G401.6 (cell line): Measurements from ENCODE around the gene CGB1.
A peak's percentile ranks its signal among the peaks of the same experiment; 100 is the strongest.

Experiments used
- FAIRE-seq: peaks from 2 replicates; lab custom pipeline; 2012; peaks lifted over from hg19 to GRCh38; lab: Jason Lieb, UNC

CGB1 gene

DNA sequence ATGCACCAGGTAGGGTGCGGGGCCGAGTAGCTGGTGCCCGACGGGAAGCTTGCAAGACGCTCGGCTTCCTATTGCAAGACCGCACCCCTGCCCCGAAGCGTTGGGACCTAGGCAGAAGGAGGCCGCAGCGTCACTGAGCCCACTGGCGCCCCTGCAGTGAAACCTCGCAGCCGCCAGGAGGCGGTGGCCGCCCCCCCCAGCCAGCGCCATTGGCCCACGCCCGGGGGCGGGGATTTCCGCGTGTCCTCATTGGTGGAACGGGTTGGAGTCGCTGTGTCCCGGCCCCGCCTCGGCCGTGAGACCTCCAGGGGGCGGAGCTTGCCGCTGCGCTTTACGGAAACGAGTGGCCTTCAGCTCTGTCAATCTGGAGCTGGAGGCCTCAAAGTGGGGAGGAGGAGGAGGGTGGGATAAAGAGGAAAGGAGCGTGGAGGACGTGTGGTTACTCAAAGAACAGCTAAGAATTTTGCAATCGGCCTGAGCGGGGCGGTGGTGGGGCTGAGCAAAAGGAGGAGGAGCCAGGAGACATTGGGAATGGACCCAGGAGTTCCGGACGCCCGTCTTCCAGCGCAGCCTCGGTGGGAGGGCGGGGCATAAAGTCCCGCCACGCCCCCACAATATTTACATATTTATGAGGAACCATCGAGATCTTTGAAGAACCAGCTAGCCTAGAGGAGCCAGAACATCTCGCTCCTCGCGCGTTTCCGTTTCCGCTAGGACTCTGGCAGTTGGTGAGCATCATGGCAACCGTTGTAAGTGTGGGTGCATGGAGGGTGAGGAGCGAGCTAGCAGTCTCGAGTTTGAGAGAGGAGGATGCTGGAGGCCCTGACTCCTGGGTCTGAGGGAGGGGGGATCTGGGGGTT, 43.3 kb downstream of the CGB1 start, which contains the start of the genes GYS1 and RUVBL2:
Gene GYS1 (minus strand): TSS at position 135 of the 860 bp plus-strand sequence. CDS start 197 bp downstream, outside the sequence.
Gene RUVBL2 (plus strand): TSS at position 713 of the 860 bp plus-strand sequence. CDS start 25 bp downstream, at position 738.
- FAIRE-seq, result peak; percentile 99

GRCh38 chr19:48992581-48993174, 44.0 kb downstream of the CGB1 start:
- no peak for FAIRE-seq

- peak; percentile 62 for FAIRE-seq
Observed at GRCh38 chr19:48991873-48992580, 44.7 kb downstream of the CGB1 start.

GRCh38 chr19:48991011-48991609, 45.6 kb downstream of the CGB1 start:
- FAIRE-seq, result no peak

DNA sequence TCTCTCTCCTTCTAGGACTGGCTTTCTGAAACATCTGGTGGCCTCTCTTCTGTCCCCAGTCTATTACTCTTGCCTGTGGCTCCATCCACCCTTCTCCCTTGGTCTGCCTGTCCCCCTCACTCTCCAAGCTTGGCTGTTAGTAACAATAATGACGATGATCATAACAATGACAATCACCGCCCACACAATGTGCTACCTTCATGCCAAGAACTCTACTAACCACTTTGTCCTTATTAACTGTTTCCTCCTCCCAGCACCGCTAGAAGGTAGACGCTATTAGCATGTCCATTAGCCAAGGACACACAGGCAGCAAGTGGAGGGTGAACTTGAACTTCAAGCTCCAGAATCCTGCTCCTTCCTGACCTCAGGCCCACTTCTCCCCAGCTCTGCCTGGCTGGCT, 46.3 kb downstream of the CGB1 start:
- FAIRE-seq, result no peak

DNA sequence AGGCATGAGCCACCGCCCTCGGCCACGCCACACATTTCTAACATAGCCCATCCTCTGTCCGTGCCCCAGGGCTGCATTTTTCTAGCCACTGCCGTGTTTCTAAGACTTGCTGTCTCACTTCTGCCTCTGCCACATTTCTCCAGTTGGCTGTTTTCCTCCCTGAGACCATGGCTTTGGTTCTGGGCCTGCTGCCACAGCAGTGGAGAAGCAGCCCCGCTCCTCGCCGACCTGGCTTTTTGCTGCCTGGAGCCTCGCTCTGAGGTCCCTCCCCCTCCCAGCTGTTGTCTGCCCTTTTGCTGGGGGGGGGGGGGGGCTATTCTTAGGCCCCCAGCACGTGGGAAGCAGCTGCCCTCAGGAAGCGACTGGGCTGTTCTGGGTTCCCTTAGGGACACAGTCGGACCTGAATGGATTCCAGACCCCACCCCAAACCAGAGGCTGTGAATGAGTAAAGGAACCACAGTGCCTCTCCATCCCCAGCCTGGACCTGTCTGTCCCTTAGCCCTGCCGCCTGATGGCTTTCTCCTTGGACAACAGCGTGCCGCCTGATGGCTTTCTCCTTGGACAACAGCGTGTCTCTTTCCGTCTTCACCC, 46.9 kb downstream of the CGB1 start:
- no peak for FAIRE-seq

GRCh38 chr19:48988860-48989259, 47.8 kb downstream of the CGB1 start:
- no peak for FAIRE-seq

GRCh38 chr19:48988286-48988685, 48.4 kb downstream of the CGB1 start:
- FAIRE-seq, result no peak

GRCh38 chr19:48987323-48987722, 49.4 kb downstream of the CGB1 start:
- FAIRE-seq, result no peak

GRCh38 chr19:48986211-48986610, 50.5 kb downstream of the CGB1 start:
- no peak for FAIRE-seq

DNA sequence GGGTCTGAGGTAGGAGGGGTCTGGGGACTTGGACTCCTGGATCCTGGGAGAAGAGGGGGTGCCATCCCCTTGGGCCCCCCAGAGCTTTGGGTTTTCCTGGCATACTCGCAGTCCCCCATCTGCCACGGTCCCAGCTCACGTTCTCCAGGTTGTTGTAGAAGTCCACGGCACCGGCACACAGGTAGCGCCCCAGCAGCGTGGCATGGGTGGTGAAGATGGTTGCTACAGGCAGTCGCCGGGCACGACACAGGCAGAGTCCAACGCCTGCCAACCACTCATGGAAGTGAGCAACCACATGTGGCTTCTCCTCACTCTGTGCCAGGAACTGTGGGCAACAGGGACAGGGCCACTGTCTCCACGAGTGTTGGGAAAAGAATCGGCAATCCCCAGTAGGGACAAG, 51.0 kb downstream of the CGB1 start:
- no peak for FAIRE-seq
